GM10248 (cell line): ENCODE measurements around the gene EMCN.

Source experiments
- CTCF ChIA-PET: fragments of 300-600 bp; sonication (Branson Sonifier 250); formaldehyde crosslinking; extraction: SDS; loops from one replicate; lab custom pipeline; 2021; ENCODE audit warnings: antibody characterized with exemption; lab: Yijun Ruan, JAX
- POLR2A ChIA-PET: fragments of 350-650 bp; sonication (Branson Sonifier 250); formaldehyde crosslinking; extraction: SDS; loops from one replicate; lab custom pipeline; 2020; ENCODE audit warnings: antibody characterized with exemption; lab: Yijun Ruan, JAX
- DNase-seq: peaks from one replicate; pipeline ENCODE4 v3.0.0; 2012; ENCODE audit errors: extremely low spot score
- TF ChIP-seq, protein P1 (sequence below): IDR thresholded peaks from 2 replicates; pipeline ENCODE4 v1.5.1; 2012; ENCODE audit warnings: mild to moderate bottlenecking, low read depth; ENCODE audit errors: extremely low read depth, missing control alignments, control extremely low read depth

Gene EMCN

DNA sequence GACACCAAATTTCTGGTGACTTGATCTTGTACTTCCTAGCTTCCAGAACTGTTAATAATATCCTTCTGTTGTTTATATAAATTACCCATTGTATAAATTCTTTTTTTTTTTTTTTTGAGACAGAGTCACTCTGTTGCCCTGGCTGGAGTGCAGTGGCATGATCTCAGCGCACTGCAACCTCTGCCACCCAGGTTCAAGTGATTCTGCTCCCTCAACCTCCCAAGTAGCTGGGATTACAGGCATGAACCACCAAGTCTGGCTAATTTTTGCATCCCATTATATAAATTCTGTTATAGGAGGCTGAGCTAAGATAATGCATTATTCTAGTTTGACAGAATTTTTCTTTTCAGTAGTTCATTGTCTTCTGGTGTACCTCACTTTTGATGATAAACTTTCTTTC, 170.6 kb downstream of the EMCN start:
- TF ChIP-seq, protein P1, sequence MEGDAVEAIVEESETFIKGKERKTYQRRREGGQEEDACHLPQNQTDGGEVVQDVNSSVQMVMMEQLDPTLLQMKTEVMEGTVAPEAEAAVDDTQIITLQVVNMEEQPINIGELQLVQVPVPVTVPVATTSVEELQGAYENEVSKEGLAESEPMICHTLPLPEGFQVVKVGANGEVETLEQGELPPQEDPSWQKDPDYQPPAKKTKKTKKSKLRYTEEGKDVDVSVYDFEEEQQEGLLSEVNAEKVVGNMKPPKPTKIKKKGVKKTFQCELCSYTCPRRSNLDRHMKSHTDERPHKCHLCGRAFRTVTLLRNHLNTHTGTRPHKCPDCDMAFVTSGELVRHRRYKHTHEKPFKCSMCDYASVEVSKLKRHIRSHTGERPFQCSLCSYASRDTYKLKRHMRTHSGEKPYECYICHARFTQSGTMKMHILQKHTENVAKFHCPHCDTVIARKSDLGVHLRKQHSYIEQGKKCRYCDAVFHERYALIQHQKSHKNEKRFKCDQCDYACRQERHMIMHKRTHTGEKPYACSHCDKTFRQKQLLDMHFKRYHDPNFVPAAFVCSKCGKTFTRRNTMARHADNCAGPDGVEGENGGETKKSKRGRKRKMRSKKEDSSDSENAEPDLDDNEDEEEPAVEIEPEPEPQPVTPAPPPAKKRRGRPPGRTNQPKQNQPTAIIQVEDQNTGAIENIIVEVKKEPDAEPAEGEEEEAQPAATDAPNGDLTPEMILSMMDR: no peak
- no peak for DNase-seq
- CTCF ChIA-PET: no interaction called here
- POLR2A ChIA-PET: no interaction called here

DNA sequence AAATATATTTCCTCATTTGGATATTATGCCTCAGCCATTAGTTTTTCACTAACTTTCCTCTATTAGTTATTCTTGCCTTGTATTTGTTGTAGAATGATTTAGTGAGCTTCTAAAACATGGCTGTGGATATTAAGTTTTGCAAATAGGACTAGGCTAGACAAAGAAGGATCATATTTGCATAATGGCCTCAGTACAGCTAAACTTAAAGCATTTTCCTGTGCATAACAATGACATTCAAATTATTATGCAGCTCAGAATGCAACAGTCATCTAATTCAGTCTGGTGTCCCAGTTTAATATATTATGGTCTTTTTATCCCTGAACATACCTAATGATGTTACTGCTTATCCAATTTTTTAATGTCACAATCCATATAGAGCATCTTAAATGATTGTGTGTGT, 172.2 kb downstream of the EMCN start:
- TF ChIP-seq, protein P1: no peak
- ChIA-PET CTCF (interaction anchor here (1.1 kb wide), 1 partner anchor 12 kb away, joined by 3 read pairs; no protein-coding TSS in a partner anchor), POLR2A (no interaction called here)
- DNase-seq: no peak
